Endodermal cell (in vitro differentiated cells): ENCODE data around the gene TCHHL1. TPM values are rescaled to one million over a fixed set of nuclear protein-coding genes. Genes with fewer than 3 reads are reported as not detected.
A peak's percentile ranks its signal among the peaks of the same experiment; 100 is the strongest.

Source experiments
- DNase-seq: peaks from one replicate; pipeline ENCODE4 v3.0.0-alpha.2; 2017
- H3K27ac ChIP-seq: 2 replicates; pipeline ENCODE4 v1.5.1; 2013; ENCODE audit warnings: mild to moderate bottlenecking, low read depth, low read length, moderate library complexity
- H3K27me3 ChIP-seq: 2 replicates; pipeline ENCODE4 v1.6.1; 2013; ENCODE audit warnings: mild to moderate bottlenecking, low read length, moderate library complexity; ENCODE audit not compliant: insufficient read depth, control insufficient read depth, poor library complexity, severe bottlenecking
- H3K36me3 ChIP-seq: 2 replicates; pipeline ENCODE4 v1.7.0; 2013; ENCODE audit warnings: mild to moderate bottlenecking, low read length, moderate library complexity; ENCODE audit not compliant: control insufficient read depth, insufficient read depth
- H3K4me1 ChIP-seq: one replicate; pipeline ENCODE4 v1.7.0; 2013; ENCODE audit warnings: low read length; ENCODE audit not compliant: control insufficient read depth, insufficient read depth
- H3K4me3 ChIP-seq: 2 replicates; pipeline ENCODE4 v1.5.1; 2013; ENCODE audit warnings: mild to moderate bottlenecking, low read length, moderate library complexity
- H3K9ac ChIP-seq: 2 replicates; pipeline ENCODE4 v1.6.1; 2013; ENCODE audit warnings: mild to moderate bottlenecking, low read length, moderate library complexity; ENCODE audit not compliant: poor library complexity, severe bottlenecking; ENCODE audit errors: extremely low read depth
- H3K9me3 ChIP-seq: 2 replicates; pipeline ENCODE4 v1.6.1; 2013; ENCODE audit warnings: mild to moderate bottlenecking, low read length, moderate library complexity; ENCODE audit not compliant: control insufficient read depth
- H3K27ac Mint-ChIP-seq: 2 replicates; pipeline ENCODE4 v1.8.0; 2020; ENCODE audit warnings: mixed read lengths
- H3K27me3 Mint-ChIP-seq: 2 replicates; pipeline ENCODE4 v1.8.0; 2021; ENCODE audit warnings: mild to moderate bottlenecking, mixed read lengths; ENCODE audit not compliant: insufficient read depth
- H3K36me3 Mint-ChIP-seq: 2 replicates; pipeline ENCODE4 v1.8.0; 2020; ENCODE audit warnings: low read depth, mixed read lengths
- H3K4me1 Mint-ChIP-seq: 2 replicates; pipeline ENCODE4 v1.8.0; 2020; ENCODE audit warnings: mixed read lengths
- H3K4me3 Mint-ChIP-seq: 2 replicates; pipeline ENCODE4 v1.8.0; 2020; ENCODE audit warnings: mild to moderate bottlenecking, moderate library complexity, mixed read lengths
- H3K9me3 Mint-ChIP-seq: 2 replicates; pipeline ENCODE4 v1.8.0; 2020; ENCODE audit warnings: mild to moderate bottlenecking, mixed read lengths
- CTCF ChIP-seq: fragments of 200-600 bp; sonication (generic); conservative IDR thresholded peaks from 2 replicates; pipeline ENCODE4 v1.5.0; 2021; ENCODE audit warnings: antibody characterized with exemption, mild to moderate bottlenecking
- WGBS, 2 experiments: methylation state at CpG; one replicate each; pipeline versions ENCODE4 v1.1.5 to v1.1.7; 2013; ENCODE audit warnings: missing lambda C conversion rate in 2 of 2, mixed read lengths in 1 of 2; ENCODE audit not compliant: insufficient coverage in 1 of 2, insufficient read length in 1 of 2; 5-methylcytosine and 5-hydroxymethylcytosine counted together
- total RNA-seq, 2 donors: library from RNA; stranded (reverse); fragmentation: NEBNext Ultra II Directional in 1 of 2; extraction: Animal tissue kit (Norgen Biotek cat#: 25700) in 1 of 2; gene quantifications; 2 replicates in 1 of 2; 3 replicates in 1 of 2; pipeline ENCODE4 v1.2.1, GENCODE V29; 2021

TCHHL1 gene
- total RNA-seq, 2 donors from 2014 or later, result not detected

- Mint-ChIP-seq H3K4me3 (no peak within 1 kb of the TSS), H3K4me1 (no peaks in the 10 kb centered on the region), H3K36me3 (no peaks in the 10 kb centered on the region), H3K27me3 (peaks cover 26% of the 10 kb centered on the region), H3K27ac (no peak within 1 kb of the TSS), H3K9me3 (no peaks in the 10 kb centered on the region)
- Histone ChIP-seq H3K9ac (no peak within 1 kb of the TSS), H3K4me1 (no peaks in the 10 kb centered on the region), H3K9me3 (peaks cover 18% of the 10 kb centered on the region), H3K4me3 (no peak within 1 kb of the TSS), H3K27me3 (peaks cover 63% of the 10 kb centered on the region), H3K36me3 (no peaks in the 10 kb centered on the region), H3K27ac (no peak within 1 kb of the TSS)
- no peak for DNase-seq
- 42 to 80% methylated on average over 1 to 4 of the region's 4 CpGs for WGBS, 2 experiments
- TF ChIP-seq CTCF, result no peak
Measured at GRCh38 chr1:152115344-152115743, 26.5 kb upstream of the TCHHL1 start, which contains the start of gene TCHH. Gene TCHH (minus strand): TSS chr1:152115444. CDS start chr1:152114080, 1,364 bp downstream.

- no peak overlapping the region for H3K4me3 Mint-ChIP-seq
- H3K27ac Mint-ChIP-seq, result no peak overlapping the region
- H3K9me3 ChIP-seq, result peaks cover 33% of the 10 kb centered on the region
- no peaks in the 10 kb centered on the region for H3K36me3 ChIP-seq
- H3K27me3 Mint-ChIP-seq, result peaks cover 19% of the 10 kb centered on the region
- no peak overlapping the region for H3K4me3 ChIP-seq
- no peaks in the 10 kb centered on the region for H3K36me3 Mint-ChIP-seq
- H3K27me3 ChIP-seq, result peaks cover 87% of the 10 kb centered on the region
- H3K9ac ChIP-seq, result no peak overlapping the region
- no peak for TF ChIP-seq CTCF
- DNase-seq, result no peak
- no peak overlapping the region for H3K27ac ChIP-seq
- 69 to 76% methylated on average over 10 to 13 of the region's 13 CpGs for WGBS, 2 experiments
- no peaks in the 10 kb centered on the region for H3K4me1 Mint-ChIP-seq
- no peaks in the 10 kb centered on the region for H3K4me1 ChIP-seq
- H3K9me3 Mint-ChIP-seq, result no peaks in the 10 kb centered on the region
Measured at GRCh38 chr1:152112885-152113432, 24.1 kb upstream of the TCHHL1 start.

GRCh38 chr1:152112101-152112884 lies 23.4 kb upstream of the TCHHL1 start:
- H3K27me3 ChIP-seq, result peaks cover 94% of the 10 kb centered on the region
- peak; percentile 23 for TF ChIP-seq CTCF
- H3K9me3 ChIP-seq, result peaks cover 37% of the 10 kb centered on the region
- Mint-ChIP-seq H3K4me3 (no peak overlapping the region), H3K27ac (no peak overlapping the region), H3K4me1 (no peaks in the 10 kb centered on the region), H3K27me3 (peaks cover 17% of the 10 kb centered on the region), H3K9me3 (no peaks in the 10 kb centered on the region), H3K36me3 (no peaks in the 10 kb centered on the region)
- H3K4me1 ChIP-seq, result no peaks in the 10 kb centered on the region
- H3K36me3 ChIP-seq, result no peaks in the 10 kb centered on the region
- H3K4me3 ChIP-seq, result no peak overlapping the region
- DNase-seq, result peak; percentile 72
- H3K27ac ChIP-seq, result no peak overlapping the region
- no peak overlapping the region for H3K9ac ChIP-seq
- 24 to 51% methylated on average over 53 of the region's 53 CpGs for WGBS, 2 experiments
